NCI-H2227 (cell line): Measurements from ENCODE around the gene HYCC1.
"Not testable (repeated sequence)": the region's sequence is repeated elsewhere in the genome, so short reads cannot be mapped to it uniquely, and the experiment has no call there.

Experiments used
- DNase-seq: peaks from one replicate; lab custom pipeline; 2025; ENCODE audit not compliant: unreplicated experiment; lab: John Stamatoyannopoulos, UW

HYCC1 gene

DNA sequence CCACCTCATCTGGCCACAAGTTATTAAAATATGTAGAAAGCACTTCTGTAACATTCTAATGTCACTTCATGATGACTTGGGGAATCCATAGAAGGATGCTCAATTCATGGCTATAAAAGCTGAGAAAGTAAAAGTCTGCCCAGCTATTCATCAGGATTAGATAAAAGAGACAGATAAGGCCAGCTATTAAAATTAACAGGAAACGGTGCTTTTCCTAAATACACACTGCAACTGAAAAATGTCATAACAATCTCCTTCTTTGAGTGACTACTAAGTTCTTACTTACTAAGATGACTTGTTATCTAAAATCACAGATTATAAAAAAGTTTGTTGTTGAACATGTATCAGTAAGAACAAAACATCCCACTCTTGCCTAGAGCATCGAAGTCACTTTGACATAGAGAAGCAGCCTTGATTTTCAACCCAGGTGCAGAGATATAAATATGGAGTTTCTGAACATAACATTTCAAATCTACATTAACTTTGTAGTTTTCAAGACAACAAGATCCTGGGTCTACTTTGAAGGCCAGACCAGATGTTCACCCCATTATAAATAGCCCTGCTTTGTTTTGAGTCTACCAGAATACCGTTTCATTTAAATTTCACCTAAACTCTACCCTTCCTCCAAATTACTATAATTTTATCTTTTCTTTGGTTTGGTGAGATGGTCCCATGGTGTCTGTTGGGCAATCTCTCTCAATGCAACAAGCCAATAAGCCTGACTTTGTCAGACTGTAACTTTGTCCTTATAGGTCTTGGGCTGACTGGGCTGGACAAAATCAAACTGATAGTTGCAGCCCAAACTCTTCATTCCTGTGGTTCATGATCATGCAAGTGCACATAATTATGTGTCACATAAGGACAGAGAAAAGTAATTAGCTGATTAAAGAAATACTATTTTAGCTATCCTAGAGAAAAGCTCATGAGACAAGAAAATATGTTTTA is 24.0 kb downstream of the HYCC1 start:
- no peak for DNase-seq

GRCh38 chr7:22985436-22985835 is 28.5 kb downstream of the HYCC1 start:
- DNase-seq, result no peak

- no peak for DNase-seq
Observed at GRCh38 chr7:22983257-22983855, 30.6 kb downstream of the HYCC1 start.

DNA sequence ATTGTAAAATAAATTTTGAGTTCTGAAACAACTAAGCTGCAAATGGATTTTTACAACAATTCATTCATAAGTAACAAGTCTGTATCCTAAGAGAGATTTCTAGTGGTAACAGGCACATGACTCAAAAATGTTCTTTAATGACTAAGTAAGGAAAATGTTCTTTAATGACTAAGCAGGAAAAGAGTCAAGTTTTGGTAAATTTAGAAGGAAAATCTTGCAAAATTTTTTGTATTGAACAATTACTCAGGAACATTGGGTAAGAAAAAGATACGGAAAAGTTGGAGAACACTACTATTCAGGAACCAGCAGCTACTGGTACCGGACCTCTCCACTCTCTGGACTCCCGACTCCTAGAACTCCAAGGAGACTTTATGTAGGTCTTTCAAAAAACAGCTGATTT is 33.5 kb downstream of the HYCC1 start:
- DNase-seq, result no peak

- no peak for DNase-seq
Observed at GRCh38 chr7:22979861-22980260, 34.1 kb downstream of the HYCC1 start.

GRCh38 chr7:22979251-22979650 is 34.7 kb downstream of the HYCC1 start:
- DNase-seq, result no peak

DNA sequence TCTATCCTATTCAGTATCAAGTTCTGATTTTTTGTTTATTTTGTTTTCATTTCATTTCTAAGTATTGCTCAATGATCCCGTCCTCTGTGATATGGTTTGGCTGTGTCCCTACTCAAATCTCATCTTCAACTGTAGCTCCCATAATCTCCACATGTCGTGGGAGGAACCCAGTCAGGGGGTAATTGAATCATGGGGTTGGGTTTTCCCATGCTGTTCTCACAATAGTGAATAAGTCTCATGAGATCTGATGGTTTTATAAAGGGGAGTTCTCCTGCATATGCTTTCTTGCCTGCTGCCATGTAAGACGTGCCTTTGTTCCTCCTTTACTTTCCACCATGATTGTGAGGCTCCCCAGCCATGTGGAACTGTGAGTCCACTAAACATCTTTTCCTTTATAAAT is 39.3 kb downstream of the HYCC1 start:
- not testable (repeated sequence) for DNase-seq

DNA sequence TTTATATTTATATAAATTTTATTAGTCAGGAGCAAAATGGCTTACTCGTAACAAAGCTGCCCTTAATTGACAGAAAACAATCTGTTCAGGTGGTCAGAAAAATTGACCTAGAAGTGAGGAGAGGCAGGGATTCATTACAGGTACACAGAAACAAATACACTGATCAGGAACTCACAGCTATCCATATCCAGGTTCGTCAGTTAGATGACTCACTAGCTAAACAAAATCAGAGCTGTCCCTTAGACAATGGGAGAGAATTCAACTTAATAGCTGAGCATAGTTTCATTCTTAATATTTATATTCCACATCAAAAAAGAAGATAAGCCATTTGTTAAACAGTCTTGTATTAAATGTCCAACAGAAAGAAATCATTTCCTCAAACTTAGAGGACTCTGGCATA is 41.7 kb downstream of the HYCC1 start:
- no peak for DNase-seq

- no peak for DNase-seq
Observed at GRCh38 chr7:22969010-22969431, 44.9 kb downstream of the HYCC1 start.
